Body of pancreas (tissue), 4 donors: ENCODE results near the gene EPS15. TPM values are rescaled to one million over a fixed set of nuclear protein-coding genes. Genes with fewer than 3 reads are reported as not detected.
"Not testable (repeated sequence)": the region's sequence is repeated elsewhere in the genome, so short reads cannot be mapped to it uniquely, and the experiment has no call there.

Experiments
- ATAC-seq: fragments of 150-250 bp; one replicate; pipeline ENCODE4 v1.9.1; 2016
- DNase-seq, 4 donors: peaks; one replicate each; pipeline ENCODE4 v3.0.0-alpha.2; 2019
- H3K27ac ChIP-seq, 4 donors: fragments of 200-600 bp; sonication (generic); 1 replicate in 3 of 4; 2 replicates in 1 of 4; pipeline versions ENCODE4 v1.5.1 to v1.6.1; 2016 to 2019; ENCODE audit warnings: mild to moderate bottlenecking in 1 of 4, mixed read lengths in 1 of 4, moderate library complexity in 1 of 4
- H3K27me3 ChIP-seq, 2 donors: fragments of 200-600 bp; sonication (generic); one replicate each; pipeline ENCODE4 v1.6.0; 2016; ENCODE audit warnings: mild to moderate bottlenecking in 1 of 2
- H3K36me3 ChIP-seq, 2 donors: fragments of 200-600 bp; sonication (generic); replicated peaks in 1 of 2; 2 replicates each; pipeline ENCODE4 v1.5.1; 2016; ENCODE audit warnings: low read depth in 2 of 2; ENCODE audit not compliant: insufficient read depth in 1 of 2
- H3K4me1 ChIP-seq: fragments of 200-600 bp; sonication (generic); one replicate; pipeline ENCODE4 v1.6.0; 2016
- H3K4me3 ChIP-seq, 2 donors: fragments of 200-600 bp; sonication (generic); 1 replicate in 1 of 2; 2 replicates in 1 of 2; pipeline ENCODE4 v1.5.1; 2016 to 2019
- H3K9me3 ChIP-seq, 3 donors: fragments of 200-600 bp; sonication (generic); 1 replicate in 2 of 3; 2 replicates in 1 of 3; pipeline ENCODE4 v1.5.1; 2016
- POLR2A ChIP-seq, 3 donors: fragments of 450-650 bp; IDR thresholded peaks; one replicate each; pipeline ENCODE4 v1.6.1; 2016; ENCODE audit warnings: antibody characterized with exemption in 3 of 3, mild to moderate bottlenecking in 2 of 3
- WGBS, 2 donors: methylation state at CpG; one replicate each; pipeline ENCODE4 v1.1.5; 2017; 5-methylcytosine and 5-hydroxymethylcytosine counted together
- intact Hi-C: fragments of 100-400 bp; cut with DNase I; formaldehyde crosslinking; loops from one replicate; pipeline ENCODE4 v1.15.1; 2023
- total RNA-seq, 2 donors: library from RNA; depleted of rRNA; stranded (reverse); fragments of >200 nt; gene quantifications; one replicate each; pipeline ENCODE4 v1.1.0, GENCODE V29; 2016
- TF ChIP-seq, protein P1 (sequence below), 7 experiments: fragments of 450-650 bp in 4 of 7; fragments of 200-600 bp in 3 of 7; sonication (generic) in 3 of 7; IDR thresholded peaks; one replicate each; pipeline ENCODE4 v1.5.1; 2016 to 2019; ENCODE audit warnings: antibody characterized with exemption in 7 of 7

The EPS15 gene
- total RNA-seq, 2 donors from 2014 or later = 37.4 to 46.8 TPM

- WGBS, 2 donors = 80 to 93% methylated on average over 2 of the region's 2 CpGs
- no peaks in the 10 kb centered on the region for H3K9me3 ChIP-seq
These were observed 45.9 kb upstream of the EPS15 start for GRCh38 chr1:51565009-51565408.

DNA sequence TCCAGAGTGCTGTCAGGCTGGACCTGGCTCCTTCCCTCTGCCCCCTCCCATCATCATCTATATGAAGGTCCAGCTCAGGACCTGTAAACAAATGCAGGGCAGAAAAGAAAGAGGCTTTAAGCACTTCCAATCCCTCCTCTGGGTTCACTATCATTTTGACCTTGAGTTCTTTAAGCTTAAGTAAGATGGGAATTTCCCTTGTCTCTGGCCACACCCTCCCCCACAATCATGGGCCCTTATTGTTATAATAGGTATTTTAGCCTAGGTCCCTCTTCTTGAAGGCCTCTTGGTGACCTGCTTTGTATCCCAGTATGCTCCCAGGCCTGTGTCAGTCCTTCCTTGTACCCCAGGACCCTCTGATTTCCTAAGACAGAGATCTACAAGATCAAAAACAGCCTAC, 45.1 kb upstream of the EPS15 start:
- TF ChIP-seq, protein P1, sequence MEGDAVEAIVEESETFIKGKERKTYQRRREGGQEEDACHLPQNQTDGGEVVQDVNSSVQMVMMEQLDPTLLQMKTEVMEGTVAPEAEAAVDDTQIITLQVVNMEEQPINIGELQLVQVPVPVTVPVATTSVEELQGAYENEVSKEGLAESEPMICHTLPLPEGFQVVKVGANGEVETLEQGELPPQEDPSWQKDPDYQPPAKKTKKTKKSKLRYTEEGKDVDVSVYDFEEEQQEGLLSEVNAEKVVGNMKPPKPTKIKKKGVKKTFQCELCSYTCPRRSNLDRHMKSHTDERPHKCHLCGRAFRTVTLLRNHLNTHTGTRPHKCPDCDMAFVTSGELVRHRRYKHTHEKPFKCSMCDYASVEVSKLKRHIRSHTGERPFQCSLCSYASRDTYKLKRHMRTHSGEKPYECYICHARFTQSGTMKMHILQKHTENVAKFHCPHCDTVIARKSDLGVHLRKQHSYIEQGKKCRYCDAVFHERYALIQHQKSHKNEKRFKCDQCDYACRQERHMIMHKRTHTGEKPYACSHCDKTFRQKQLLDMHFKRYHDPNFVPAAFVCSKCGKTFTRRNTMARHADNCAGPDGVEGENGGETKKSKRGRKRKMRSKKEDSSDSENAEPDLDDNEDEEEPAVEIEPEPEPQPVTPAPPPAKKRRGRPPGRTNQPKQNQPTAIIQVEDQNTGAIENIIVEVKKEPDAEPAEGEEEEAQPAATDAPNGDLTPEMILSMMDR (IDR thresholded peaks at IDR 0.05) = no peak
- TF ChIP-seq POLR2A (IDR thresholded peaks at IDR 0.05) = no peak
- ATAC-seq (no peak), DNase-seq (peak in 2 of 4 donors; percentile 13 to 22)
- Histone ChIP-seq H3K4me3 (no peak overlapping the region), H3K4me1 (peaks cover 9% of the 10 kb centered on the region), H3K36me3 (no peaks in the 10 kb centered on the region), H3K27ac (no peak overlapping the region), H3K9me3 (no peaks in the 10 kb centered on the region), H3K27me3 (no peaks in the 10 kb centered on the region)
- intact Hi-C loops = no loop called here

More at GRCh38 chr1:51565009-51565408, 45.9 kb upstream of the EPS15 start:
- Histone ChIP-seq H3K4me3 (no peak overlapping the region), H3K4me1 (peaks cover 18% of the 10 kb centered on the region), H3K27me3 (no peaks in the 10 kb centered on the region), H3K36me3 (no peaks in the 10 kb centered on the region), H3K27ac (no peak overlapping the region)
- intact Hi-C loops = no loop called here
- ATAC-seq = no peak
- TF ChIP-seq, protein P1 (IDR thresholded peaks at IDR 0.05) = no peak
- no peak for TF ChIP-seq POLR2A (IDR thresholded peaks at IDR 0.05)
- DNase-seq = no peak

GRCh38 chr1:51561702-51562101, 42.6 kb upstream of the EPS15 start:
- DNase-seq = no peak
- TF ChIP-seq, protein P1 (IDR thresholded peaks at IDR 0.05) = no peak
- TF ChIP-seq POLR2A (IDR thresholded peaks at IDR 0.05) = no peak
- Histone ChIP-seq H3K36me3 (no peaks in the 10 kb centered on the region), H3K4me3 (no peak overlapping the region), H3K27me3 (no peaks in the 10 kb centered on the region), H3K9me3 (no peaks in the 10 kb centered on the region), H3K4me1 (peaks cover 6% of the 10 kb centered on the region), H3K27ac (no peak overlapping the region)
- no peak for ATAC-seq
- intact Hi-C loops = no loop called here
- WGBS, 2 donors = 78 to 100% methylated on average over 1 of the region's 1 CpG

DNA sequence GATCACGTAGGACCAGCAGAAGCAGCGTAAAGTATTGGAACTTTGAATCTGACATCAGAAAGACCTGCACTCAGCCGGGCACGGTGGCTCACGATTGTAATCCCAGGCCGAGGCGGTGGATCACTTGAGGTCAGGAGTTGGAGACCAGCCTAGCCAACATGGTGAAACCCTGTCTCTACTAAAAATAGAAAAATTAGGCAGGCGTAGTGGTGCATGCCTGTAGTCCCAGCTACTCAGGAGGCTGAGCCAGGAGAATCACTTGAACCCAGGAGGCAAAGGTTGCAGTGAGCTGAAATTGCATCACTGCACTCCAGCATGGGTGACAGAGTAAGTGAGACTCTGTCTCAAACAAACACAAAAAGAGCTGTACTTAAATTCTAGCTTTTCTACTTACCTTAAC, 41.8 kb upstream of the EPS15 start:
- ATAC-seq, H3K9me3 ChIP-seq, H3K27me3 ChIP-seq, H3K4me3 ChIP-seq, H3K27ac ChIP-seq, H3K36me3 ChIP-seq, DNase-seq, H3K4me1 ChIP-seq, intact Hi-C loops: not testable (repeated sequence)
- whole genome bisulfite sequencing, 2 donors = 86 to 88% methylated on average over 6 to 7 of the region's 8 CpGs

GRCh38 chr1:51560034-51560433, 41.0 kb upstream of the EPS15 start:
- intact Hi-C loops = no loop called here
- ATAC-seq (no peak), DNase-seq (no peak)
- H3K9me3 ChIP-seq = no peaks in the 10 kb centered on the region
- WGBS, 2 donors = 68 to 74% methylated on average over 6 of the region's 6 CpGs
- no peaks in the 10 kb centered on the region for H3K27me3 ChIP-seq
- no peaks in the 10 kb centered on the region for H3K36me3 ChIP-seq
- H3K4me3 ChIP-seq = no peak overlapping the region
- H3K4me1 ChIP-seq = peaks cover 6% of the 10 kb centered on the region
- no peak overlapping the region for H3K27ac ChIP-seq
- TF ChIP-seq, protein P1 (IDR thresholded peaks at IDR 0.05) = no peak
- TF ChIP-seq POLR2A (IDR thresholded peaks at IDR 0.05) = no peak
